HG03097 (cell line): Measurements from ENCODE around the gene MAST4.
A peak's percentile ranks its signal among the peaks of the same experiment; 100 is the strongest.

Experiments used
- ATAC-seq: cut with Tn5 transposase; IDR thresholded peaks from one replicate; pipeline ENCODE4 v1.9.1; 2021; ENCODE audit not compliant: unreplicated experiment, low FRiP score

MAST4 gene

GRCh38 chr5:67209141-67209771, 613.1 kb downstream of the MAST4 start:
- peak; percentile 28 for ATAC-seq

GRCh38 chr5:67211926-67212325, 615.7 kb downstream of the MAST4 start:
- ATAC-seq = no peak

GRCh38 chr5:67214036-67214435, 617.8 kb downstream of the MAST4 start:
- no peak for ATAC-seq

DNA sequence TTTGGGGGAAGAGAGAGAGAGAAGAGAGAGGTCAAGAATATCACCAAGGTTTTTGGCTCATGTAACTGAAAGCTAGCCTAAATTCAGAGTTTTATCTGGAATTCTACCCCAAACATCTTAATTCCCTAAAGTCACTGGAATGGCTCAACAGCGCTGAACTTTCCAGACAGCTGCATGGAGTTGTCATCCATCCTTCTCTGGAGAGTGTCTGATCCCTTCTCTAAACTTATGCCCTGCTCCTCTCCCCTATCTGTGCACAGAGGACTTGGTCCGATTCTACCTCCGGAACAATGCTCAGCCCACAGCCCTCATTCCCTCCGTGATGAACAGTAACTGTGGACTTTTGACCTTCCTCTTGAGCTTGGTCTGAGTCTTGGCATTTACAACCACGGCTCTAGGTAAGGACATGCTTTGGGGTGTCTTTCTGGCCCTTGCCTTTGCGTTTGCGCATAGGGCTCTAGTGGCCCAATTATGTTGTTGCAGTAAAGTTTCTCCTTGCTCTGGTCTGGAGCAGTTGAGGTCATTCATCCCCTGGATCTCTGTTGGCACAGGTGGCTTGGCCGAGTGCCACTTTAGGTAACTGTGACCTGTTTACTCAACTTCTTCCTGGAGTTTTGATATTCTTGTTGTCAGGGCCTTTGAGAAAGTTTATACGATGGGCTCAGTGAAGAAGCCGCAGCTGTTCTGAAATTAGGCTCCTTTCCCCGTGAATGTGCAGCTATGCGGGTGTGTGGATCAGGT, 618.7 kb downstream of the MAST4 start:
- ATAC-seq = no peak

GRCh38 chr5:67215519-67216471, 619.6 kb downstream of the MAST4 start:
- peak; percentile 99 for ATAC-seq

GRCh38 chr5:67216564-67216963, 620.4 kb downstream of the MAST4 start:
- no peak for ATAC-seq
